ENCODE measurements around the gene REC114. TPM values are rescaled to one million over a fixed set of nuclear protein-coding genes. Genes with fewer than 3 reads are reported as not detected.

Gene REC114
- total and polyA plus RNA-seq, 2 experiments from 2014 or later = 2.3 to 2.8 TPM

- no peaks in the 10 kb centered on the region for H3K27me3 ChIP-seq
- peak overlapping the region; percentile 77 for H3K27ac ChIP-seq
- H3K4me3 ChIP-seq = no peak overlapping the region
- TF ChIP-seq CTCF (IDR thresholded peaks at IDR 0.05; ENCODE audit: low read depth, low read length) = no peak
- H3K36me3 ChIP-seq = no peaks in the 10 kb centered on the region
- peak; percentile 33 to 83 for DNase-seq (ENCODE audit: low read depth in 1 of 2, low spot score in 1 of 2)
- no peaks in the 10 kb centered on the region for H3K9me3 ChIP-seq (ENCODE audit: low read depth)
- H3K4me1 ChIP-seq (ENCODE audit: low read depth) = peaks cover 62% of the 10 kb centered on the region
Observed at GRCh38 chr15:73601451-73602445, 158.8 kb downstream of the REC114 start.

GRCh38 chr15:73602446-73602843 lies 159.5 kb downstream of the REC114 start:
- Histone ChIP-seq H3K27me3 (no peaks in the 10 kb centered on the region), H3K27ac (peak overlapping the region; percentile 77), H3K4me3 (no peak overlapping the region), H3K9me3 (ENCODE audit: low read depth) (no peaks in the 10 kb centered on the region), H3K4me1 (ENCODE audit: low read depth) (peaks cover 58% of the 10 kb centered on the region), H3K36me3 (no peaks in the 10 kb centered on the region)
- no peak for DNase-seq (ENCODE audit: low read depth in 1 of 2, low spot score in 1 of 2)
- TF ChIP-seq CTCF (IDR thresholded peaks at IDR 0.05; ENCODE audit: low read depth, low read length) = no peak

- peak overlapping the region; percentile 77 for H3K27ac ChIP-seq
- no peaks in the 10 kb centered on the region for H3K27me3 ChIP-seq
- peaks cover 52% of the 10 kb centered on the region for H3K4me1 ChIP-seq (ENCODE audit: low read depth)
- H3K9me3 ChIP-seq (ENCODE audit: low read depth) = no peaks in the 10 kb centered on the region
- no peak overlapping the region for H3K4me3 ChIP-seq
- DNase-seq (ENCODE audit: low read depth in 1 of 2, low spot score in 1 of 2) = no peak
- no peak for TF ChIP-seq CTCF (IDR thresholded peaks at IDR 0.05; ENCODE audit: low read depth, low read length)
- H3K36me3 ChIP-seq = no peaks in the 10 kb centered on the region
Observed at GRCh38 chr15:73602992-73603391, 160.0 kb downstream of the REC114 start.

- no peak for TF ChIP-seq CTCF (IDR thresholded peaks at IDR 0.05; ENCODE audit: low read depth, low read length)
- no peak for DNase-seq (ENCODE audit: low read depth in 1 of 2, low spot score in 1 of 2)
- H3K27me3 ChIP-seq = no peaks in the 10 kb centered on the region
- no peaks in the 10 kb centered on the region for H3K9me3 ChIP-seq (ENCODE audit: low read depth)
- no peak overlapping the region for H3K4me3 ChIP-seq
- H3K27ac ChIP-seq = no peak overlapping the region
- no peaks in the 10 kb centered on the region for H3K36me3 ChIP-seq
- peaks cover 46% of the 10 kb centered on the region for H3K4me1 ChIP-seq (ENCODE audit: low read depth)
Observed at GRCh38 chr15:73604477-73604876, 161.5 kb downstream of the REC114 start.

- H3K27me3 ChIP-seq = no peaks in the 10 kb centered on the region
- H3K9me3 ChIP-seq (ENCODE audit: low read depth) = no peaks in the 10 kb centered on the region
- DNase-seq (ENCODE audit: low read depth in 1 of 2, low spot score in 1 of 2) = no peak
- H3K27ac ChIP-seq = peak overlapping the region; percentile 41
- no peak for TF ChIP-seq CTCF (IDR thresholded peaks at IDR 0.05; ENCODE audit: low read depth, low read length)
- H3K4me3 ChIP-seq = no peak overlapping the region
- peaks cover 35% of the 10 kb centered on the region for H3K4me1 ChIP-seq (ENCODE audit: low read depth)
- H3K36me3 ChIP-seq = no peaks in the 10 kb centered on the region
Observed at GRCh38 chr15:73605759-73606436, 162.9 kb downstream of the REC114 start.

All from cardiac muscle cell (in vitro differentiated cells and primary cell).